GM21825 (cell line): ENCODE measurements around the gene PHLDB2.

ENCODE experiments used
- ATAC-seq: cut with Tn5 transposase; IDR thresholded peaks from one replicate; pipeline ENCODE4 v1.9.1; 2021; ENCODE audit warnings: mild to moderate bottlenecking, moderate library complexity; ENCODE audit not compliant: unreplicated experiment

The PHLDB2 gene

GRCh38 chr3:111956995-111957734 is 98.1 kb downstream of the PHLDB2 start:
- ATAC-seq: no peak

- ATAC-seq: no peak
Observed at GRCh38 chr3:111961461-111962164, 102.5 kb downstream of the PHLDB2 start.

- no peak for ATAC-seq
Observed at GRCh38 chr3:111963424-111963823, 104.4 kb downstream of the PHLDB2 start.

GRCh38 chr3:111965484-111965883 is 106.4 kb downstream of the PHLDB2 start:
- no peak for ATAC-seq

- no peak for ATAC-seq
Observed at GRCh38 chr3:111967068-111967467, 108.0 kb downstream of the PHLDB2 start.

- ATAC-seq: peak; percentile 89
Observed at GRCh38 chr3:111967651-111968274, 108.7 kb downstream of the PHLDB2 start.

GRCh38 chr3:111968319-111969054 is 109.4 kb downstream of the PHLDB2 start:
- ATAC-seq: no peak

GRCh38 chr3:111970376-111970775 is 111.3 kb downstream of the PHLDB2 start:
- no peak for ATAC-seq

GRCh38 chr3:111971533-111972130 is 112.6 kb downstream of the PHLDB2 start:
- ATAC-seq: no peak

GRCh38 chr3:111972891-111973290 is 113.8 kb downstream of the PHLDB2 start:
- no peak for ATAC-seq

GRCh38 chr3:111975131-111975530 is 116.1 kb downstream of the PHLDB2 start:
- no peak for ATAC-seq

GRCh38 chr3:111976254-111976653 is 117.2 kb downstream of the PHLDB2 start:
- no peak for ATAC-seq

- peak; percentile 95 for ATAC-seq
Observed at GRCh38 chr3:111978583-111979433, 119.7 kb downstream of the PHLDB2 start, which contains the start of gene ABHD10. TSS of gene ABHD10 (plus strand) at chr3:111979026. CDS start at chr3:111979062, 36 bp downstream.

- peak; percentile 37 for ATAC-seq
Observed at GRCh38 chr3:111979434-111980038, 120.5 kb downstream of the PHLDB2 start.

- ATAC-seq: no peak
Observed at GRCh38 chr3:111980716-111981456, 121.8 kb downstream of the PHLDB2 start.

GRCh38 chr3:111981457-111981763 is 122.3 kb downstream of the PHLDB2 start:
- no peak for ATAC-seq

GRCh38 chr3:111984636-111985298 is 125.7 kb downstream of the PHLDB2 start:
- no peak for ATAC-seq

- ATAC-seq: no peak
Observed at GRCh38 chr3:111986800-111987199, 127.7 kb downstream of the PHLDB2 start.
